H1 (cell line): ENCODE results near the gene RMND1. TPM values are rescaled to one million over a fixed set of nuclear protein-coding genes. Genes with fewer than 3 reads are reported as not detected.

Source experiments
- ATF2 ChIP-seq: IDR thresholded peaks from 2 replicates; pipeline ENCODE4 v1.6.1; 2012; ENCODE audit warnings: low read length, inconsistent platforms
- BACH1 ChIP-seq: IDR thresholded peaks from 2 replicates; pipeline ENCODE4 v1.6.1; 2012; ENCODE audit warnings: low read length, improper control_type of control experiment
- CREB1 ChIP-seq: IDR thresholded peaks from 2 replicates; pipeline ENCODE4 v1.6.1; 2012; ENCODE audit warnings: inconsistent platforms
- CTBP2 ChIP-seq: IDR thresholded peaks from 2 replicates; pipeline ENCODE4 v1.7.0; 2011; ENCODE audit warnings: borderline replicate concordance, mild to moderate bottlenecking, moderate library complexity, mixed read lengths, low read length; ENCODE audit not compliant: insufficient read depth, insufficient read length
- EGR1 ChIP-seq: IDR thresholded peaks from 2 replicates; pipeline ENCODE4 v1.6.1; 2011; ENCODE audit warnings: low read depth, low read length, borderline replicate concordance
- EP300 ChIP-seq, 2 experiments: IDR thresholded peaks; 1 replicate in 1 of 2; 2 replicates in 1 of 2; pipeline ENCODE4 v1.6.1; 2011 to 2012; ENCODE audit warnings: low read depth in 2 of 2, low read length in 2 of 2, mild to moderate bottlenecking in 2 of 2, borderline replicate concordance in 1 of 2, inconsistent platforms in 1 of 2, moderate library complexity in 1 of 2
- GABPA ChIP-seq: IDR thresholded peaks from 2 replicates; pipeline ENCODE4 v1.6.1; 2011; ENCODE audit warnings: mild to moderate bottlenecking, low read length, moderate library complexity, borderline replicate concordance; ENCODE audit not compliant: insufficient read depth
- NANOG ChIP-seq: IDR thresholded peaks from 2 replicates; pipeline ENCODE4 v1.6.1; 2011; ENCODE audit warnings: low read length, low read depth, mild to moderate bottlenecking, inconsistent platforms; ENCODE audit not compliant: insufficient read depth, poor library complexity, severe bottlenecking
- TEAD4 ChIP-seq: IDR thresholded peaks from 2 replicates; pipeline ENCODE4 v1.6.1; 2012; ENCODE audit warnings: low read depth, low read length, inconsistent platforms, mixed read lengths
- ZNF274 ChIP-seq: IDR thresholded peaks from 2 replicates; pipeline ENCODE4 v1.7.0; 2012; ENCODE audit warnings: low read length, borderline replicate concordance; ENCODE audit errors: extremely low read depth
- polyA plus RNA-seq, 7 experiments: library from polyadenylated mRNA; depleted of rRNA in 3 of 7; stranded (reverse) in 5 of 7; unstranded in 2 of 7; fragments of >200 nt in 5 of 7; fragments of 200-250 nt in 2 of 7; gene quantifications; 1 replicate in 5 of 7; 2 replicates in 1 of 7; 4 replicates in 1 of 7; pipeline versions ENCODE4 v1.2.1 to v1.2.3, GENCODE V29; 2011 to 2013; ENCODE audit warnings: missing spikeins in 2 of 7, mixed read lengths in 2 of 7
- total RNA-seq: library from RNA; stranded (reverse); fragmentation: NEBNext Ultra II Directional; extraction: Animal tissue kit (Norgen Biotek cat#: 25700); gene quantifications from 2 replicates; pipeline ENCODE4 v1.2.1, GENCODE V29; 2021

The RMND1 gene
- total and polyA plus RNA-seq, 2 of the 8 experiments (the other 6 are each of a cell fraction or from before 2014, with no cell fraction given) = 7.3 to 21.9 TPM

- TF ChIP-seq EP300 (IDR thresholded peaks at IDR 0.05; ENCODE audit: borderline replicate concordance in 1 of 2, low read depth in 2 of 2, low read length in 2 of 2) = 0 out of 3 replicates have a peak, but pooled peaks of 1 of the 2 experiments have one; percentile 36
- no peak for TF ChIP-seq EGR1
- TF ChIP-seq BACH1 = no peak
- TF ChIP-seq CREB1 = 0 out of 2 replicates have a peak, but pooled peaks have one; percentile 16
- no peak for TF ChIP-seq TEAD4
- no peak for TF ChIP-seq ZNF274
- no peak for TF ChIP-seq CTBP2
- no peak for TF ChIP-seq GABPA
- TF ChIP-seq NANOG = no peak
- TF ChIP-seq ATF2 = no peak
Measured at GRCh38 chr6:151493804-151494234, 41.9 kb upstream of the RMND1 start, which contains the start of gene CCDC170 (continued).
